Measurements from ENCODE around the gene CCDC85B. TPM values are rescaled to one million over a fixed set of nuclear protein-coding genes. Genes with fewer than 3 reads are reported as not detected.

Gene CCDC85B
- total RNA-seq, 1 experiment from 2014 or later = 14.7 TPM

GRCh38 chr11:65911682-65912568 is 21.5 kb downstream of the CCDC85B start:
- Mint-ChIP-seq H3K27ac (ENCODE audit: unreplicated experiment) (no peak overlapping the region), H3K4me3 (ENCODE audit: unreplicated experiment) (peak overlapping the region; percentile 28), H3K36me3 (ENCODE audit: insufficient read depth, unreplicated experiment) (no peaks in the 10 kb centered on the region), H3K4me1 (ENCODE audit: low read depth, unreplicated experiment) (peaks cover 6% of the 10 kb centered on the region), H3K27me3 (ENCODE audit: insufficient read depth, unreplicated experiment) (no peaks in the 10 kb centered on the region), H3K9me3 (ENCODE audit: unreplicated experiment) (no peaks in the 10 kb centered on the region)
- Histone ChIP-seq H3K9me3 (no peaks in the 10 kb centered on the region), H3K27me3 (replicated peaks; ENCODE audit: control insufficient read depth, insufficient read depth, low read length) (no peaks in the 10 kb centered on the region), H3K4me3 (ENCODE audit: low read depth, low read length) (no peak overlapping the region), H3K4me1 (peaks cover 8% of the 10 kb centered on the region), H3K36me3 (ENCODE audit: control insufficient read depth, insufficient read depth, low read length) (no peaks in the 10 kb centered on the region)
- peak; percentile 46 to 77 for TF ChIP-seq CTCF (IDR thresholded peaks at IDR 0.05; ENCODE audit: insufficient read depth in 1 of 2, low read depth in 1 of 2, low read length in 1 of 2, severe bottlenecking in 1 of 2, unreplicated experiment in 1 of 2)
- DNase-seq = peak; percentile 65 to 73
- CTCF ChIA-PET = interaction anchor here (0.6 to 2.6 kb wide), 7 partner anchors 13 to 77 kb away, joined by 3 to 45 read pairs (median 4); partner anchors contain the start of genes CCDC85B and FIBP
- no TSS peak for BruUV-seq (replicated peaks)
- POLR2A ChIA-PET = interaction anchor here (0.6 to 1.2 kb wide), 4 partner anchors 11 to 52 kb away, joined by 4 to 11 read pairs (median 6); partner anchors contain the start of genes FIBP and FOSL1
- intact Hi-C loops (cut with micrococcal nuclease; ENCODE audit: unreplicated experiment) = loop anchor here (1.0 to 5.0 kb wide), 3 partner anchors 12 to 75 kb away; partner anchors contain the start of gene FOSL1

- Histone ChIP-seq H3K9me3 (no peaks in the 10 kb centered on the region), H3K36me3 (ENCODE audit: control insufficient read depth, insufficient read depth, low read length) (no peaks in the 10 kb centered on the region; the same call in 1 of the 2 replicates), H3K4me3 (ENCODE audit: low read depth, low read length) (no peak overlapping the region), H3K27me3 (replicated peaks; ENCODE audit: control insufficient read depth, insufficient read depth, low read length) (no peaks in the 10 kb centered on the region), H3K4me1 (peaks cover 13% of the 10 kb centered on the region)
- TF ChIP-seq CTCF (IDR thresholded peaks at IDR 0.05; ENCODE audit: insufficient read depth in 1 of 2, low read depth in 1 of 2, low read length in 1 of 2, severe bottlenecking in 1 of 2, unreplicated experiment in 1 of 2) = no peak
- ChIA-PET POLR2A (no interaction called here), CTCF (interaction anchor here (1.3 to 2.6 kb wide), 3 partner anchors 22 to 76 kb away, joined by 4 to 45 read pairs (median 27); partner anchors contain the start of genes CCDC85B and FIBP)
- intact Hi-C loops (cut with micrococcal nuclease; ENCODE audit: unreplicated experiment) = loop anchor here (5.0 kb wide), 1 partner anchor 74 kb away; no protein-coding TSS in a partner anchor
- H3K4me3 Mint-ChIP-seq (ENCODE audit: unreplicated experiment) = no peak overlapping the region
- no peak for DNase-seq
- BruUV-seq (replicated peaks) = no TSS peak
- no peaks in the 10 kb centered on the region for H3K36me3 Mint-ChIP-seq (ENCODE audit: insufficient read depth, unreplicated experiment)
- no peak overlapping the region for H3K27ac Mint-ChIP-seq (ENCODE audit: unreplicated experiment)
- H3K4me1 Mint-ChIP-seq (ENCODE audit: low read depth, unreplicated experiment) = peaks cover 6% of the 10 kb centered on the region
- H3K27me3 Mint-ChIP-seq (ENCODE audit: insufficient read depth, unreplicated experiment) = no peaks in the 10 kb centered on the region
- no peaks in the 10 kb centered on the region for H3K9me3 Mint-ChIP-seq (ENCODE audit: unreplicated experiment)
These were observed 22.4 kb downstream of the CCDC85B start for GRCh38 chr11:65912845-65913244.

- Histone ChIP-seq H3K4me1 (peaks cover 19% of the 10 kb centered on the region), H3K27me3 (replicated peaks; ENCODE audit: control insufficient read depth, insufficient read depth, low read length) (no peaks in the 10 kb centered on the region), H3K9me3 (no peaks in the 10 kb centered on the region), H3K36me3 (ENCODE audit: control insufficient read depth, insufficient read depth, low read length) (no peaks in the 10 kb centered on the region; the same call in 1 of the 2 replicates), H3K4me3 (ENCODE audit: low read depth, low read length) (no peak overlapping the region)
- no peak for DNase-seq
- H3K27ac Mint-ChIP-seq (ENCODE audit: unreplicated experiment) = no peak overlapping the region
- no TSS peak for BruUV-seq (replicated peaks)
- no peaks in the 10 kb centered on the region for H3K9me3 Mint-ChIP-seq (ENCODE audit: unreplicated experiment)
- TF ChIP-seq CTCF (IDR thresholded peaks at IDR 0.05; ENCODE audit: insufficient read depth in 1 of 2, low read depth in 1 of 2, low read length in 1 of 2, severe bottlenecking in 1 of 2, unreplicated experiment in 1 of 2) = no peak
- H3K4me1 Mint-ChIP-seq (ENCODE audit: low read depth, unreplicated experiment) = peaks cover 6% of the 10 kb centered on the region
- ChIA-PET POLR2A (no interaction called here), CTCF (interaction anchor here (1.0 to 1.4 kb wide), 2 partner anchors 25 to 27 kb away, joined by 4 read pairs; partner anchors contain the start of genes CCDC85B and FIBP)
- peaks cover 8% of the 10 kb centered on the region for H3K36me3 Mint-ChIP-seq (ENCODE audit: insufficient read depth, unreplicated experiment)
- no peaks in the 10 kb centered on the region for H3K27me3 Mint-ChIP-seq (ENCODE audit: insufficient read depth, unreplicated experiment)
- no peak overlapping the region for H3K4me3 Mint-ChIP-seq (ENCODE audit: unreplicated experiment)
- intact Hi-C loops (cut with micrococcal nuclease; ENCODE audit: unreplicated experiment) = loop anchor here (5.0 kb wide), 1 partner anchor 47 kb away; the partner anchor contains the start of gene SART1
These were observed 24.8 kb downstream of the CCDC85B start for GRCh38 chr11:65915101-65915820.

Data from Caco-2 (cell line).